Measurements from ENCODE around the gene CFB. TPM values are rescaled to one million over a fixed set of nuclear protein-coding genes. Genes with fewer than 3 reads are reported as not detected.
A peak's percentile ranks its signal among the peaks of the same experiment; 100 is the strongest.

The CFB gene
- total and polyA plus RNA-seq, 9 of the 15 experiments (the other 6 are each of a cell fraction or from before 2014, with no cell fraction given), result 0.08 to 0.91 (median 0.22) TPM; not detected in 4

- TF ChIP-seq REST (IDR thresholded peaks at IDR 0.05; ENCODE audit: borderline replicate concordance), result peak; percentile 84
- no peak for TF ChIP-seq REST (CRISPR knock-in tag; IDR thresholded peaks at IDR 0.05; ENCODE audit: low read depth)
- peak in 1 of 2 experiments; percentile 15; a peak in 1 of 4 replicates for TF ChIP-seq MNT (conservative IDR thresholded peaks at IDR 0.05)
- 0 out of 2 replicates have a peak, but pooled peaks have one; percentile 18 for TF ChIP-seq ZNF592 (IDR thresholded peaks at IDR 0.05)
- no peak for TF ChIP-seq ZNF263 (CRISPR knock-in tag; IDR thresholded peaks at IDR 0.05; ENCODE audit: borderline replicate concordance)
- no peak for TF ChIP-seq GATAD2B (IDR thresholded peaks at IDR 0.05; ENCODE audit: borderline replicate concordance)
- TF ChIP-seq CTBP1 (IDR thresholded peaks at IDR 0.05; ENCODE audit: borderline replicate concordance), result 0 out of 2 replicates have a peak, but pooled peaks have one; percentile 13
- 0 out of 2 replicates have a peak, but pooled peaks have one; percentile 18 for TF ChIP-seq SREBF1 (IDR thresholded peaks at IDR 0.05; ENCODE audit: borderline replicate concordance, low read depth, low read length)
- TF ChIP-seq EWSR1 (IDR thresholded peaks at IDR 0.05; ENCODE audit: borderline replicate concordance, low read depth, partially characterized antibody), result no peak
- TF ChIP-seq RBM15 (IDR thresholded peaks at IDR 0.05; ENCODE audit: insufficient read depth, low read length), result no peak
- 0 out of 4 replicates have a peak, but pooled peaks of 1 of the 2 experiments have one; percentile 29 for TF ChIP-seq NONO (IDR thresholded peaks at IDR 0.05; ENCODE audit: low read depth in 2 of 2, low read length in 1 of 2)
- TF ChIP-seq CEBPB (tag; IDR thresholded peaks at IDR 0.05), result no peak
Measured at GRCh38 chr6:31952140-31952805, 6.4 kb downstream of the CFB start (continued).
